Measurements from ENCODE around the gene ERP29. TPM values are rescaled to one million over a fixed set of nuclear protein-coding genes. Genes with fewer than 3 reads are reported as not detected.

Gene ERP29
- polyA plus RNA-seq, 1 donor from 2014 or later: 159 TPM

DNA sequence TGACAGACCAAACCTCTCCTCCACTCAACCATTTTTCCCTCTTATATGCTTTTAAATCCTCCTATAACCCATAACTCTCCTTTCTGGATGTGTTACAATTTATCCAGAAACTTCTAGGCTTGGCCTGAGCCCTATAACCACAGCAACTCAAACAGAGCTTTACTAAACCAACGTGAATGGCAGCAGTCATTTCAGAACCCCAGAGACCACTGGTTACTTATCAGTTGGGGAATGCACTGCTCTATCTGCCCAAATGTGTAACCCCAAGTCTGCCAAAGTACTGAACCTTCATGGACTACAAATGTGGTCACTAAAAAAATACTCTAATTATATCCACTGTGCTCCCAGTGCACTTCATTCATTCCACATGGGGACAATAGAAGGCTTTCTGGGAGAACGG lies 53.3 kb downstream of the ERP29 start:
- Histone ChIP-seq H3K27ac (ENCODE audit: low read length) (no peak overlapping the region), H3K9me3 (ENCODE audit: low read length) (no peaks in the 10 kb centered on the region)
- TF ChIP-seq EZH2 (IDR thresholded peaks at IDR 0.05; ENCODE audit: borderline replicate concordance, insufficient read depth, low read length, poor library complexity, severe bottlenecking) (no peak), MXI1 (conservative IDR thresholded peaks at IDR 0.05; ENCODE audit: poor library complexity, severe bottlenecking) (no peak), TAF1 (IDR thresholded peaks at IDR 0.05; ENCODE audit: low read depth) (no peak), REST (IDR thresholded peaks at IDR 0.05; ENCODE audit: borderline replicate concordance) (no peak)

More for the DNA sequence above, 53.3 kb downstream of the ERP29 start:
- no peaks in the 10 kb centered on the region for H3F3A ChIP-seq (ENCODE audit: insufficient read depth, low read length, poor library complexity, severe bottlenecking)
- H3K4me3 ChIP-seq (ENCODE audit: low read length): no peak overlapping the region
- H2AFZ ChIP-seq (ENCODE audit: low read depth, low read length): no peak overlapping the region
- no peaks in the 10 kb centered on the region for H3K27me3 ChIP-seq (ENCODE audit: insufficient read depth, low read depth, low read length)
- H3K4me2 ChIP-seq (ENCODE audit: low read length): no peak overlapping the region
- H3K36me3 ChIP-seq (ENCODE audit: insufficient read depth, low read length): peaks cover 3% of the 10 kb centered on the region
- H3K9ac ChIP-seq (ENCODE audit: low read length): no peak overlapping the region
- no peaks in the 10 kb centered on the region for H4K20me1 ChIP-seq (ENCODE audit: insufficient read depth)
- no peaks in the 10 kb centered on the region for H3K79me2 ChIP-seq (replicated peaks; ENCODE audit: insufficient read depth, low read length)
- H3K9me2 ChIP-seq (ENCODE audit: insufficient read depth, low read length): no peaks in the 10 kb centered on the region

Small RNAs within 50 kb of the gene (small RNA-seq; reads per million reads assigned to genes)
- gene AC004024.1 (0 reads per million in 3 experiments), gene MIR3657 (0 reads per million in 3 experiments), gene RF00019 (0 to 1.2 (median 0) reads per million in 3 experiments)

Other genes with a start within 250 kb of the ERP29 start
- 64.3 and 74.0 TPM in 2 replicates for gene ALDH2, start 246.5 kb upstream of the ERP29 start, polyA plus RNA-seq
- gene MAPKAPK5, start 171.2 kb upstream of the ERP29 start, polyA plus RNA-seq: 84.4 and 93.7 TPM in 2 replicates
- gene TMEM116, start 261 bp upstream of the ERP29 start, polyA plus RNA-seq: 15.4 and 17.7 TPM in 2 replicates
- gene NAA25, start 95.4 kb downstream of the ERP29 start, polyA plus RNA-seq: 29.8 and 30.7 TPM in 2 replicates
- 67.6 and 75.6 TPM in 2 replicates for gene TRAFD1, start 112.1 kb downstream of the ERP29 start, polyA plus RNA-seq

Measured in neural cell (in vitro differentiated cells).